ENCODE data around the gene ASCC3.

Gene ASCC3

GRCh38 chr6:100818066-100818465 lies 63.1 kb downstream of the ASCC3 start:
- no peak overlapping the region for H3K9ac ChIP-seq (ENCODE audit: low read length)
- H3K27me3 ChIP-seq (ENCODE audit: control insufficient read depth in 1 of 2, insufficient read depth in 1 of 2, low read length in 2 of 2): no peaks in the 10 kb centered on the region
- H3K14ac ChIP-seq (ENCODE audit: low read length in 2 of 2): no peak overlapping the region
- H3K18ac ChIP-seq (ENCODE audit: low read depth in 1 of 2, low read length in 2 of 2): no peak overlapping the region
- no peak overlapping the region for H2AK5ac ChIP-seq (ENCODE audit: low read length, severe bottlenecking)
- no peak overlapping the region for H2BK12ac ChIP-seq (ENCODE audit: low read length in 2 of 2)
- no peak overlapping the region for H3K4me2 ChIP-seq (ENCODE audit: low read length, poor library complexity, severe bottlenecking)
- H3K79me1 ChIP-seq (replicated peaks; ENCODE audit: low read length, poor library complexity, severe bottlenecking): peaks cover 8% of the 10 kb centered on the region
- H3K27ac ChIP-seq (ENCODE audit: low read length, poor library complexity, severe bottlenecking): no peak overlapping the region
- H4K8ac ChIP-seq (ENCODE audit: low read length): no peak overlapping the region
- no peaks in the 10 kb centered on the region for H3K4me1 ChIP-seq (ENCODE audit: control insufficient read depth, insufficient read depth, low read depth, low read length)
- no peak overlapping the region for H3K4me3 ChIP-seq (ENCODE audit: insufficient read depth in 1 of 2, low read depth in 1 of 2, low read length in 2 of 2)
- H3K9me3 ChIP-seq (ENCODE audit: control insufficient read depth, low read length): no peaks in the 10 kb centered on the region
- H2BK5ac ChIP-seq (ENCODE audit: low read depth, low read length, poor library complexity, severe bottlenecking): no peak overlapping the region
- H2BK120ac ChIP-seq (ENCODE audit: low read depth, low read length): no peak overlapping the region
- no peak for DNase-seq
- 100% methylated on average over 1 of the region's 2 CpGs for WGBS
- no peak overlapping the region for H2BK15ac ChIP-seq (ENCODE audit: low read depth, poor library complexity, severe bottlenecking)
- H4K91ac ChIP-seq (ENCODE audit: low read length): no peak overlapping the region
- H3K36me3 ChIP-seq (ENCODE audit: control insufficient read depth in 1 of 2, insufficient read depth in 2 of 2, low read depth in 1 of 2, low read length in 2 of 2): no peaks in the 10 kb centered on the region
- no peak overlapping the region for H3K4ac ChIP-seq (ENCODE audit: low read depth in 1 of 2, low read length in 2 of 2)
- no peak overlapping the region for H3K23ac ChIP-seq (ENCODE audit: low read length in 2 of 2)
- no peak overlapping the region for H2AFZ ChIP-seq (ENCODE audit: low read depth, low read length)

GRCh38 chr6:100810015-100810414 lies 71.1 kb downstream of the ASCC3 start:
- no peak overlapping the region for H3K9ac ChIP-seq (ENCODE audit: low read length)
- H3K9me3 ChIP-seq (ENCODE audit: control insufficient read depth, low read length): no peaks in the 10 kb centered on the region
- H2BK120ac ChIP-seq (ENCODE audit: low read depth, low read length): no peak overlapping the region
- H3K27ac ChIP-seq (ENCODE audit: low read length, poor library complexity, severe bottlenecking): no peak overlapping the region
- H3K23ac ChIP-seq (ENCODE audit: low read length in 2 of 2): no peak overlapping the region
- H2BK5ac ChIP-seq (ENCODE audit: low read depth, low read length, poor library complexity, severe bottlenecking): no peak overlapping the region
- no peak overlapping the region for H4K8ac ChIP-seq (ENCODE audit: low read length)
- H4K91ac ChIP-seq (ENCODE audit: low read length): no peak overlapping the region
- no peak overlapping the region for H2BK12ac ChIP-seq (ENCODE audit: low read length in 2 of 2)
- H3K18ac ChIP-seq (ENCODE audit: low read depth in 1 of 2, low read length in 2 of 2): no peak overlapping the region
- no peaks in the 10 kb centered on the region for H3K27me3 ChIP-seq (ENCODE audit: control insufficient read depth in 1 of 2, insufficient read depth in 1 of 2, low read length in 2 of 2)
- H2BK15ac ChIP-seq (ENCODE audit: low read depth, poor library complexity, severe bottlenecking): no peak overlapping the region
- H3K14ac ChIP-seq (ENCODE audit: low read length in 2 of 2): no peak overlapping the region
- peak; percentile 8 for DNase-seq
- no peak overlapping the region for H3K4me2 ChIP-seq (ENCODE audit: low read length, poor library complexity, severe bottlenecking)
- peaks cover 13% of the 10 kb centered on the region for H3K79me1 ChIP-seq (replicated peaks; ENCODE audit: low read length, poor library complexity, severe bottlenecking)
- no peak overlapping the region for H2AFZ ChIP-seq (ENCODE audit: low read depth, low read length)
- peaks cover 0 to 7% of the 10 kb centered on the region in 2 experiments for H3K36me3 ChIP-seq (ENCODE audit: control insufficient read depth in 1 of 2, insufficient read depth in 2 of 2, low read depth in 1 of 2, low read length in 2 of 2)
- 95% methylated on average over 2 of the region's 2 CpGs for WGBS
- H3K4ac ChIP-seq (ENCODE audit: low read depth in 1 of 2, low read length in 2 of 2): no peak overlapping the region
- H2AK5ac ChIP-seq (ENCODE audit: low read length, severe bottlenecking): no peak overlapping the region
- H3K4me1 ChIP-seq (ENCODE audit: control insufficient read depth, insufficient read depth, low read depth, low read length): no peaks in the 10 kb centered on the region
- no peak overlapping the region for H3K4me3 ChIP-seq (ENCODE audit: insufficient read depth in 1 of 2, low read depth in 1 of 2, low read length in 2 of 2)

- Histone ChIP-seq H2BK120ac (ENCODE audit: low read depth, low read length) (no peak overlapping the region), H2BK15ac (ENCODE audit: low read depth, poor library complexity, severe bottlenecking) (no peak overlapping the region), H3K9ac (ENCODE audit: low read length) (no peak overlapping the region), H2BK12ac (ENCODE audit: low read length in 2 of 2) (no peak overlapping the region), H3K4me2 (ENCODE audit: low read length, poor library complexity, severe bottlenecking) (no peak overlapping the region), H3K4ac (ENCODE audit: low read depth in 1 of 2, low read length in 2 of 2) (no peak overlapping the region), H2AK5ac (ENCODE audit: low read length, severe bottlenecking) (no peak overlapping the region), H3K4me1 (ENCODE audit: control insufficient read depth, insufficient read depth, low read depth, low read length) (no peaks in the 10 kb centered on the region), H3K23ac (ENCODE audit: low read length in 2 of 2) (no peak overlapping the region), H3K9me3 (ENCODE audit: control insufficient read depth, low read length) (no peaks in the 10 kb centered on the region), H4K8ac (ENCODE audit: low read length) (no peak overlapping the region), H3K18ac (ENCODE audit: low read depth in 1 of 2, low read length in 2 of 2) (no peak overlapping the region), H2AFZ (ENCODE audit: low read depth, low read length) (no peak overlapping the region), H3K27ac (ENCODE audit: low read length, poor library complexity, severe bottlenecking) (no peak overlapping the region), H3K36me3 (ENCODE audit: control insufficient read depth in 1 of 2, insufficient read depth in 2 of 2, low read depth in 1 of 2, low read length in 2 of 2) (peaks cover 0 to 13% of the 10 kb centered on the region in 2 experiments), H4K91ac (ENCODE audit: low read length) (no peak overlapping the region), H2BK5ac (ENCODE audit: low read depth, low read length, poor library complexity, severe bottlenecking) (no peak overlapping the region), H3K27me3 (ENCODE audit: control insufficient read depth in 1 of 2, insufficient read depth in 1 of 2, low read length in 2 of 2) (no peaks in the 10 kb centered on the region), H3K79me1 (replicated peaks; ENCODE audit: low read length, poor library complexity, severe bottlenecking) (peaks cover 13% of the 10 kb centered on the region), H3K4me3 (ENCODE audit: insufficient read depth in 1 of 2, low read depth in 1 of 2, low read length in 2 of 2) (no peak overlapping the region), H3K14ac (ENCODE audit: low read length in 2 of 2) (no peak overlapping the region)
- no CpG with 5 or more reads among the region's 1 CpG for WGBS
- peak; percentile 45 for DNase-seq
Observed at GRCh38 chr6:100809346-100809745, 71.8 kb downstream of the ASCC3 start.

- H3K4me1 ChIP-seq (ENCODE audit: control insufficient read depth, insufficient read depth, low read depth, low read length): no peaks in the 10 kb centered on the region
- no peak overlapping the region for H2AK5ac ChIP-seq (ENCODE audit: low read length, severe bottlenecking)
- H3K27me3 ChIP-seq (ENCODE audit: control insufficient read depth in 1 of 2, insufficient read depth in 1 of 2, low read length in 2 of 2): no peaks in the 10 kb centered on the region
- no peak overlapping the region for H2BK120ac ChIP-seq (ENCODE audit: low read depth, low read length)
- no peak overlapping the region for H4K91ac ChIP-seq (ENCODE audit: low read length)
- H3K4me2 ChIP-seq (ENCODE audit: low read length, poor library complexity, severe bottlenecking): no peak overlapping the region
- WGBS: no CpG with 5 or more reads among the region's 3 CpGs
- no peak overlapping the region for H2AFZ ChIP-seq (ENCODE audit: low read depth, low read length)
- H3K14ac ChIP-seq (ENCODE audit: low read length in 2 of 2): no peak overlapping the region
- H2BK5ac ChIP-seq (ENCODE audit: low read depth, low read length, poor library complexity, severe bottlenecking): no peak overlapping the region
- H2BK12ac ChIP-seq (ENCODE audit: low read length in 2 of 2): no peak overlapping the region
- H3K18ac ChIP-seq (ENCODE audit: low read depth in 1 of 2, low read length in 2 of 2): no peak overlapping the region
- peaks cover 0 to 17% of the 10 kb centered on the region in 2 experiments for H3K36me3 ChIP-seq (ENCODE audit: control insufficient read depth in 1 of 2, insufficient read depth in 2 of 2, low read depth in 1 of 2, low read length in 2 of 2)
- no peak overlapping the region for H3K23ac ChIP-seq (ENCODE audit: low read length in 2 of 2)
- no peak overlapping the region for H3K4ac ChIP-seq (ENCODE audit: low read depth in 1 of 2, low read length in 2 of 2)
- peaks cover 10% of the 10 kb centered on the region for H3K79me1 ChIP-seq (replicated peaks; ENCODE audit: low read length, poor library complexity, severe bottlenecking)
- no peak overlapping the region for H3K9ac ChIP-seq (ENCODE audit: low read length)
- no peak overlapping the region for H3K27ac ChIP-seq (ENCODE audit: low read length, poor library complexity, severe bottlenecking)
- peak; percentile 63 for DNase-seq
- H2BK15ac ChIP-seq (ENCODE audit: low read depth, poor library complexity, severe bottlenecking): no peak overlapping the region
- no peak overlapping the region for H3K4me3 ChIP-seq (ENCODE audit: insufficient read depth in 1 of 2, low read depth in 1 of 2, low read length in 2 of 2)
- no peaks in the 10 kb centered on the region for H3K9me3 ChIP-seq (ENCODE audit: control insufficient read depth, low read length)
- no peak overlapping the region for H4K8ac ChIP-seq (ENCODE audit: low read length)
Observed at GRCh38 chr6:100808638-100809275, 72.4 kb downstream of the ASCC3 start.

All from mesenchymal stem cell (in vitro differentiated cells and primary cell).